Dermis microvascular lymphatic vessel endothelial cell (primary cell): Measurements from ENCODE around the gene SOX2. TPM values are rescaled to one million over a fixed set of nuclear protein-coding genes. Genes with fewer than 3 reads are reported as not detected.
A peak's percentile ranks its signal among the peaks of the same experiment; 100 is the strongest.

Source experiments
- DNase-seq, 2 donors: peaks; one replicate each; pipeline versions ENCODE4 v3.0.0 to v3.0.0-alpha.2; 2010; ENCODE audit warnings: low read depth in 2 of 2
- total RNA-seq: library from RNA; depleted of rRNA; stranded (reverse); fragments of >200 nt; gene quantifications from 2 replicates; pipeline ENCODE4 v1.2.1, GENCODE V29; 2014

The SOX2 gene
- total RNA-seq, 1 donor from 2014 or later, result not detected

- DNase-seq, result no peak
Measured at GRCh38 chr3:181704421-181705085, 7.2 kb upstream of the SOX2 start.

DNA sequence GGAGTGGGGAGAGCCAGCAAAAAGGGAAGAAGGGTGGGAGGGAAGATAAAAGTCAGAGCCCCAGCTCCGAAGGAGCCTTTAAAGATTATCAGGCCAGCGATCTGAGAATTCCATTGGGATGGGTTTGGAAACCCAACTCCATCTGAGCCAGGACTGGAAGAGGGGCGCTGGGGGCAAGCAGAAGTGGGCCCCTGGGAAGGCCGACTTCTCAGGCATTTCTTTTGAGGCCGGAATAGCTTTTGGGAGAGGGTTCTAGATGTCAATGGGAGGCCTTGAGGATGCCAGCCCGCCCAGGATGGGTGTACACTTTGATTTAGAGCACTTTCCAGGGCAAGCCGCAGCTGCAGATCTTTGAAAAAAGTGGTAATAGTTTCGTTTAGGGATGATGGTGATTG, 6.6 kb upstream of the SOX2 start:
- no peak for DNase-seq

DNA sequence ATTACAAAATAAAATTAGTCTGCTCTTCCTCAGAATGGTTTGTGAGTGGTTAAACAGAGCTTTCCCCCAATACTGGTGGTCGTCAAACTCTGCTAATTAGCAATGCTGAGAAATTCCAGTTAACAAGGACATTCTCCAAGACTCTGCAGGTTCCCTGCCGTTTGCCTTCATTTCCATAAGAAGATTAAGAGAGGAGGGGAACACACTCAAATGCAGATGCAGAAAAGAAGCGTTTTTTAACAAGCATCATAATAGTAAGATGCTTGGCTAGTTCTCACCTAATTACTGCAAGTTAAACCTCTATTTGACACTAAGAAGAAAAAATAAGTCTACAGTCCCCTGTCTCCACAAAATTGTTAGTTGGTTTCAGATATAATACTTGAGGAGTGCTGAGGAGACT, 3.7 kb upstream of the SOX2 start:
- no peak for DNase-seq

- peak; percentile 28 to 69 for DNase-seq
Measured at GRCh38 chr3:181709537-181710279, 2.0 kb upstream of the SOX2 start.

GRCh38 chr3:181710345-181711291, 1.1 kb upstream of the SOX2 start:
- DNase-seq, result no peak

- DNase-seq, result no peak
Measured at GRCh38 chr3:181712226-181712552, 464 bp downstream of the SOX2 start.

GRCh38 chr3:181712553-181713279, 991 bp downstream of the SOX2 start:
- no peak for DNase-seq

DNA sequence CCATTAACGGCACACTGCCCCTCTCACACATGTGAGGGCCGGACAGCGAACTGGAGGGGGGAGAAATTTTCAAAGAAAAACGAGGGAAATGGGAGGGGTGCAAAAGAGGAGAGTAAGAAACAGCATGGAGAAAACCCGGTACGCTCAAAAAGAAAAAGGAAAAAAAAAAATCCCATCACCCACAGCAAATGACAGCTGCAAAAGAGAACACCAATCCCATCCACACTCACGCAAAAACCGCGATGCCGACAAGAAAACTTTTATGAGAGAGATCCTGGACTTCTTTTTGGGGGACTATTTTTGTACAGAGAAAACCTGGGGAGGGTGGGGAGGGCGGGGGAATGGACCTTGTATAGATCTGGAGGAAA, 1.5 kb downstream of the SOX2 start:
- DNase-seq, result no peak

DNA sequence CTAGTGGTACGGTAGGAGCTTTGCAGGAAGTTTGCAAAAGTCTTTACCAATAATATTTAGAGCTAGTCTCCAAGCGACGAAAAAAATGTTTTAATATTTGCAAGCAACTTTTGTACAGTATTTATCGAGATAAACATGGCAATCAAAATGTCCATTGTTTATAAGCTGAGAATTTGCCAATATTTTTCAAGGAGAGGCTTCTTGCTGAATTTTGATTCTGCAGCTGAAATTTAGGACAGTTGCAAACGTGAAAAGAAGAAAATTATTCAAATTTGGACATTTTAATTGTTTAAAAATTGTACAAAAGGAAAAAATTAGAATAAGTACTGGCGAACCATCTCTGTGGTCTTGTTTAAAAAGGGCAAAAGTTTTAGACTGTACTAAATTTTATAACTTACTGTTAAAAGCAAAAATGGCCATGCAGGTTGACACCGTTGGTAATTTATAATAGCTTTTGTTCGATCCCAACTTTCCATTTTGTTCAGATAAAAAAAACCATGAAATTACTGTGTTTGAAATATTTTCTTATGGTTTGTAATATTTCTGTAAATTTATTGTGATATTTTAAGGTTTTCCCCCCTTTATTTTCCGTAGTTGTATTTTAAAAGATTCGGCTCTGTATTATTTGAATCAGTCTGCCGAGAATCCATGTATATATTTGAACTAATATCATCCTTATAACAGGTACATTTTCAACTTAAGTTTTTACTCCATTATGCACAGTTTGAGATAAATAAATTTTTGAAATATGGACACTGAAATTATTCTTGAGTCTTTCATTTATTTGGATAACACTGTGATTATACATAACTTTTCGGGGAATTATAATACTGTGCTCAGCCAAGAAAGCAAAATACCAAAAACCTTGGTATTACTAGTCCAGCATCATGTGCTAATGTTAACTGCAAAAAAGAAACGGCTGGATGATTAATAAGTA, 2.2 kb downstream of the SOX2 start:
- no peak for DNase-seq

GRCh38 chr3:181715571-181716340, 4.0 kb downstream of the SOX2 start:
- no peak for DNase-seq

GRCh38 chr3:181716966-181717365, 5.2 kb downstream of the SOX2 start:
- DNase-seq, result no peak

- DNase-seq, result no peak
Measured at GRCh38 chr3:181717549-181718171, 5.9 kb downstream of the SOX2 start.

DNA sequence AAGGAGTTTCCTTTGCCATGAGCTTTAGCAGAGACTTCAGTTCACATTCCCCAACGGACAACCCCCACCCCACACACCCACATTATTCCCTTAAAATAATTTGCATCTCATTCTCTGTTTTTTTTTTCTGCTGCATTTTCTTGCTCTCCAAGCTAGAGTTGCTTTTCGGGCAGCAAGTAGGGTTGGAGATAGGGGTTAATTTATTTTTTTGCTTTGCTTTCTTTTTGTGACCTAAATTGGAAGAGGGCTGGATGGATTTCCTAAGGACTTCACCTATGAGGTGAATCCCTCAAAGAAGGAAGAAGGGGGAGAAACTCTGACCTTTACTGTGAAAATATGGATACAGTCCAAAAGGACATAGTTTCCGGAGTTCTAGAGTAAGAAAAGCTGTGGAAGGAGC, 6.6 kb downstream of the SOX2 start:
- DNase-seq, result no peak

DNA sequence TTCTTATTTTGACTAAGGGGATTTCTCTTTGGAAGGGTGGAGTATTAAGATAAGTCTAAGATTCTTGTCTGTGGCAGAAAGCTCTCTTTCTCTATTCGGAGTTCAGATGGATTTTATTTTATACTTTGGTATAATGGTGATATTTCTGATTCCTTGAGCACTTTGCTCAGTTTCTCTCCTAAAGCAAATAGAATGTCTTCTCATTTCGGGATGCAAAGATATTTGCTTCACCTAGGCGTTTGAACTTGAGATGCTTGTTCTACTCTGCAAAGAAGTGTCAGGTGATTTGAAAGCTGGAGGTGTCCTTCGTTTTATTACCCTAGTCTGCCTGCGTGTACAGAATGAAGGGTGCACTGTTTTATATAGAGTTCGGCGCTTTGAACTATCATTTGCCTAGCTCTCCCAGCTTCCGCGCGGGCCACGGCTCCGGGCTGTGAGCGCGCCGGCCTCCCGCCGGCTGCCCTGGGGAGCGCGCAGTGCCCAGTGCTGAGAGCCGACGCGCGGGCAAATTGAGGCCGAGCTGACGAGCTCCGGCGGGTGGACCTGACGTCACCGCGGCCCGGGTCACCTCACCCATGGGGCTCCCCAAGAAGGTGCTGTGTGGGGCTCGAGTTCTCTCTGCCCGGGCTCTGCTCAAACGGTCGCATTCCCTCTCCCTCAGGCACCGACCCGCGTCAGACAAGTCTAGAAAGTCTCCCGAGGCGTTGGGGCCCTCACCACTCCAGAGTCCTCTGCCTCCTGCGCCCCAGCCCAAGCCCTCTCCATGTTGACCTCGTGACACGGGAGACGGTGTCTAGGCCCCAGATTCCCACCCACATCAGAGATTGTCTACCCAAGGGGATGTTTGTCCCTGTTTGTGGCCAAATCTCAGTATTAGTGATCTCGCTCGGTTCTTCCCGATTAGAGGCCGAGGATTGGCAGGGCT, 7.5 kb downstream of the SOX2 start:
- no peak for DNase-seq

DNA sequence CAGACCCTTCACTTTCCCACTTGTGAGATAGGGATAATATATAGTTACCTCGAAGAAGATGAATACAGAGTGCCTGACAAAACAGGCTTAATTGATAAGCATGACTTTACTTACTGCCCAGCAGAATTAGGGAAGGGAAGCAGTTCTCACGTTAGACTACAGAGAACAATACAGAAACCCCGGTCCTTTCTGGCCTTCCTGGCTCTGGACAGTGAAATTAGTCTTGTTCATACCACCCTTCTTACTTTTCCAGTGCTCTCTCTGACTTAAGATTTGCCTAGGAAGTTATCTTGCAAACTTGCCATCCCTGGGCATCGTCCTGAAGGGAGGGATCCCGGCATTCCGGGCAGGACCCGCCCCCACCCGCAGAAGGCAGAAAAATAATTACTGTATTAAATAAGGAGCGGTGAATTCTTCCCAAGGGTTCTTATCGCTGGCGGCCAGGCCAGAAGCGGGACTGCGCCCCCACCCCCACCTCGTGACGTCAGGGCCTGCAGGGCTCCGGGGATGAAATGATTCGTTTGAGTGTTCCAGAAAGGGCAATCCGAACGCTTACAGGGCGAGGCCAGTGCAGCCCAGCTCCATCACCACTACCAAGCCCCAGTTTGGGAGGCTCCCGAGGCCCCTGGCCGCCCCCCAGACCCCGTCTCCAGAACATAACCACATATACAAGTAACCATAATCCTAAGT, 8.4 kb downstream of the SOX2 start:
- DNase-seq, result no peak

DNA sequence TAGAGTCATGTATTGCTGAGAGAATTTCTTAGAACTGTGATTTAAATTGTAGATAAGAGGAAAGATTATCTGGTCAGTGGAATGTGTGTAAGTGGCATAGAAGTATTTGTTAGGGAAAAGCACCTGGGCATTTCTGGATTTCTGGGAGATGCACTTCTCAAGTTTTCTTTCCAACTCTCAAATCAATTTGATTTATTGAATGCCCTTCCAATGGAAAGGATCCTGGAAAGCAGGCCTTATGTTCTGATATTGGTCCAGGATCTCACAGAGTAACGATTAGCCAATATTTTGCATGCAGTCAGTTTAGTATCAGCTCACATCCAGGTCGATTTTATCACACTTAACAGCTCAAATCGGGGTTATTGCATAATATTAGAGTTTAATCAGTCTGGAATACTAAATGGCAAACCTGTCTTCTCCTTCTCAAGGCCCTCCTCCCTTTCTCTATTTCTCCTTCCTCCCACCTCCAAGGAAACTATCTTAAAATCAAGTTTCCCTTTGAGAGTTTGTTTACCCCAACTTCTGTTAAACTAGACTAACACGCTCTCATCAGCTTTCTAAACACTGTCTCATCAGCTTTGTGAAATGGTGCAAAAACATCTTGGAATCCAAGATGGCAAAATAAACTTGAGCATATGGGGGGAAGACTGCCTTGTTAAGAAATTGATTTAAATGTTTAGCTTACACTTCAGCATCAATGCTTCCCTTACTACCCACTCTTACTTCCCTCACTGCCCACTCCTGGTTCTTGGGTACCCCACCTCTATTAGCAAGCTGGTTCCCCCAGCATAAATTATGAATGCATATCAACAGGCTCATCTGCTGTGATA, 9.5 kb downstream of the SOX2 start:
- DNase-seq, result no peak

DNA sequence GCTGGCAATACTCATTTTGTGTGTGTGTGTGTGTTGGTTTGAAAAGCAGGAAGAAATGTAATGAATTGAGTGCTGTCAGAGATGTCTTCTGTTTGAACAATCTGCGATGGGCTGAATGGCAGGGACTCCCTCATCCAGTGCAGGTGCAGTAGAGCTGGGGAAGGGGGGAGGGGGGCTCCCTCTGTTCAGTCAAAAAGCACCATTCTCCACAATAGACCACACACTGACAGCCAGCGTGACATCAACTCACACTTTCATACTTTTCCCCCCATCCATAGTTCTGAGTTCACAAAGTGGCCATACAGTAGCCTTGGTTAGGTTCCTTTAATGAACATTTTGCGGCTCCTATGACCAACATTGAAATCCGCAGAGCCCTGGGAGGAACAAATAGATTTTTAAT, 10.4 kb downstream of the SOX2 start:
- no peak for DNase-seq
